Glomerular visceral epithelial cell (primary cell): Measurements from ENCODE around the gene TOR3A.
"Not testable (repeated sequence)": the region's sequence is repeated elsewhere in the genome, so short reads cannot be mapped to it uniquely, and the experiment has no call there.

ENCODE experiments used
- DNase-seq: peaks from one replicate; pipeline ENCODE4 v3.0.0-alpha.2; 2016; ENCODE audit errors: extremely low spot score

TOR3A gene, protein sequence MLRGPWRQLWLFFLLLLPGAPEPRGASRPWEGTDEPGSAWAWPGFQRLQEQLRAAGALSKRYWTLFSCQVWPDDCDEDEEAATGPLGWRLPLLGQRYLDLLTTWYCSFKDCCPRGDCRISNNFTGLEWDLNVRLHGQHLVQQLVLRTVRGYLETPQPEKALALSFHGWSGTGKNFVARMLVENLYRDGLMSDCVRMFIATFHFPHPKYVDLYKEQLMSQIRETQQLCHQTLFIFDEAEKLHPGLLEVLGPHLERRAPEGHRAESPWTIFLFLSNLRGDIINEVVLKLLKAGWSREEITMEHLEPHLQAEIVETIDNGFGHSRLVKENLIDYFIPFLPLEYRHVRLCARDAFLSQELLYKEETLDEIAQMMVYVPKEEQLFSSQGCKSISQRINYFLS

DNA sequence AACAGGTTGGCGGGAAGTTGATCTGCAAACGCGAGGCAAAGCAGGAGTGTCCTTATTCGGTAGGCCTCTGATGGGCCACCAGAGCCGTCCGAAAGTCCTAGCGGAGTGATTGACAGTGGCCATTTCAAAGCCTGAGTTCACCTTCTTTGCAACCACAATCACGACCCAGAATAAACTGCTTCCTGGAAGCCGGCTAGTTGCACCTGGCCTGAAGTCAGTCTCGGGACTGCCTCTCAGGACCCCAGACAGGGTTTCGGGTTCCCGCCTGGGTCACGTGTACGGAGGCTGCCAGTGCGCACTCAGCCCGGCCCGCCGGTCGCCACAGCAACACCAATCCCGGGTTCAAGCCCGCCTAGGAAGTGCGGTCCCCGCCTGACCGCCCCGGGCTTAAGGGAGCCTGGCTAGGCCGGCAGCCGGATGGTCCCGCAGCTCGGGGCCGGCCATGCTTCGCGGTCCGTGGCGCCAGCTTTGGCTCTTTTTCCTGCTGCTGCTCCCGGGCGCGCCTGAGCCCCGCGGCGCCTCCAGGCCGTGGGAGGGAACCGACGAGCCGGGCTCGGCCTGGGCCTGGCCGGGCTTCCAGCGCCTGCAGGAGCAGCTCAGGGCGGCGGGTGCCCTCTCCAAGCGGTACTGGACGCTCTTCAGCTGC is at the start of gene TOR3A:
TSS of gene TOR3A (plus strand) at position 384 of the 646 bp plus-strand sequence. CDS start at position 443, 59 bp downstream.
- peak; percentile 92 for DNase-seq

DNA sequence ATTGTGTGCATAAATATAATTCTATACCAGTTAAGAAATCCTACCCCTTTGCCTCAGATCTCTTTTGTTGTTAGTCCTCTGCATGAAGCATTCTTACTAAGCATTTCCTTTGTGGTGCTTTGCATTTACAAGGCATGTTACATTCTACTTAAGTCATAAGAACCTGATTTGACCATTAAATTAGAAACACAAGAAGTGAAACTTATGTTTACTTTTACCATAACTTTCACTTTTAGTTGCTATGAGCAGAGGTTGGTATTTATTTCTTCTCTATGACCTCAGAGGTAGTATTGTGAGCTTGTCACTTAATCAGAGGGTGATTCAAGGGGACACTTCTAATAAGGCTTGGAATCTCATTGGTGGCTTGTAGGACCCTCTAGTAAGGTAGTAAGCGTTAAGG is 47.1 kb upstream of the TOR3A start:
- DNase-seq: no peak

DNA sequence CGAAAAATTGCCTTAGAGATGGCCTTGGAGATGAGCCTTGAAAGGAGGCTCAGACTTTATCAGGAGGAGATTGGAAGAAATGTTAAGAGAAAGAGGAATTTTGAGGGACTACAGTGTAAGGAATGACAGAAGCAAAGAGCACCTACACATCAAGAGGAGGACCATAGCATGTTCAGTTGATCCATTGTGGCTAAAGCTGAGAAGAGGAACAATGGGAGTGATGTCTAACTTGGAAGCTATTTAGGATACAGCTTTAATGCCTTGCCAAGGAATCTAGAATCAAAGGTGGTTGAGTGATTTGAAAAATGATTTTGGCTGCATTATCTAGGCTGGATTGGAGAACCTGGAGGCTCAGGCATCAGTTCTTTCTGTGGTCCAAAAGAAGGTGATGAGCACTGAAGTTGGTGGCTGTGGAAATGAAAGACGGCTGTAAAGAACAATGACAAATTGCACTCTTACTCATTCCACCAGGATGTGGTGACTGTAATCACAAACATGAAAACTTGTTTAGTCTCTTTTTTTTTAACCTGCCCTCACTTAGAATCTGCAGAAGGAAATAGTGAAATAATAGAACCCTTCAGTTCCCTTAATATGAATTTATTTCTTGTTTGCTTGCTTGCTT is 44.9 kb upstream of the TOR3A start:
- DNase-seq: no peak

DNA sequence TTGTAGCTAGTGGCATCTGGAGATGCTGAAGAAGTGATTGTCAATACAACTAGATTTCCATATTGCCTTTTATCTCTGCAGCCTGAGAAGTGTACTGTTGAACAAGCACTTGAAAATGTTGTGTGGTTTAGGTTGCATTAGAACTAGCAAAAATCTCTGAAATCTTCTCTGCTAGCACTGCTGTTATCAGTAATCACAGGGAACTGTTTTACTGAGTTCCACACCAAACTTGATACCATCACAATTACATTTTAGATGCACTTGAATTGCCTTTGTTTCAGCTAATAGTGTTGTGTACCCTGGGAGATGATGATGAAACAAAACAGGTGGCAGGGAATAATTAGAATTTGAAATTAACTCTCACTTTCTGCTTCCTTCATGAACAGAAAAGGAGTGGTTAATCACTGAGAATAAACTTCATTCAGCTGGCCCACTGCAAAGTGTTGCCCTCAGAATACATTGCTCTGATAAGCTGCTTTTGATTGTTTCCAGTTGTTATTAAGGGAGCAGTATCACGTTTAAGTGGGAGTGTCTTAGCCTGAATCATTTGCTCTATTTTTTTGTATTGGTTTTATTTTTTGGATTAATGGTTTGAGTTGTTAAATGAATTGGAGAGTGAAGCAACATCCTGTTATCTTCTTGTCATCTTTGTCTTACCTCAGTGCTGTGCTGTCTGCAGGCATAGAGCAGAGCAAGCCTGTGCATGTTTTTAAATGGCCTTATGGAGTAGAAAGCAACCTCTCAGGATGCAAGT is 43.2 kb upstream of the TOR3A start:
- DNase-seq: no peak

DNA sequence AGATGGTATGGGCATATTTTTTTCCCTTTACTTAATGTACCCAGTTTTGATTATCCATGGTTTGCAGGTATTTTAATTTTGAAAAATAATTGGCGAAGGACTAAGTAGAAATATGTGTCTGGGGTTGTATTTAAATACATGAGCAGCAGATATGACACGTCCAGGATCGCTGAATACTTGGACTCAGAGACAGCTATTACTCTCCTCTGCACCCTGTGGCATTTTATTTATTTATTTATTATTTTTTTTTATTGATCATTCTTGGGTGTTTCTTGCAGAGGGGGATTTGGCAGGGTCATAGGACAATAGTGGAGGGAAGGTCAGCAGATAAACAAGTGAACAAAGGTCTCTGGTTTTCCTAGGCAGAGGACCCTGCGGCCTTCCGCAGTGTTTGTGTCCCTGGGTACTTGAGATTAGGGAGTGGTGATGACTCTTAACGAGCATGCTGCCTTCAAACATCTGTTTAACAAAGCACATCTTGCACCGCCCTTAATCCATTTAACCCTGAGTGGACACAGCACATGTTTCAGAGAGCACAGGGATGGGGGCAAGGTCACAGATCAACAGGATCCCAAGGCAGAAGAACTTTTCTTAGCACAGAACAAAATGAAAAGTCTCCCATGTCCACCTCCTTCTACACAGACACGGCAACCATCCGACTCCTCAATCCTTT is 42.2 kb upstream of the TOR3A start:
- not testable (repeated sequence) for DNase-seq

DNA sequence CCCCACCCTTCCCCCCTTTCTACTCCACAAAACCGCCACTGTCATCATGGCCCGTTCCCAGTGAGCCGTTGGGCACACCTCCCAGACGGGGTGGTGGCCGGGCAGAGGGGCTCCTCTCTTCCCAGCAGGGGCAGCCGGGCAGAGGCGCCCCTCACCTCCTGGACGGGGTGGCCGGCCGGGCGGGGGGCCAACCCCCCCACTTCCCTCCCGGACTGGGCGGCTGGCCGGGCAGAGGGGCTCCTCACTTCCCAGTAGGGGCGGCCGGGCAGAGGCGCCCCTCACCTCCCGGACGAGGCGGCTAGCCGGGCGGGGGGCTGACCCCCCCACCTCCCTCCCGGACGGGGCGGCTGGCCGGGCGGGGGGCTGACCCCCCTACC is 41.7 kb upstream of the TOR3A start:
- not testable (repeated sequence) for DNase-seq

DNA sequence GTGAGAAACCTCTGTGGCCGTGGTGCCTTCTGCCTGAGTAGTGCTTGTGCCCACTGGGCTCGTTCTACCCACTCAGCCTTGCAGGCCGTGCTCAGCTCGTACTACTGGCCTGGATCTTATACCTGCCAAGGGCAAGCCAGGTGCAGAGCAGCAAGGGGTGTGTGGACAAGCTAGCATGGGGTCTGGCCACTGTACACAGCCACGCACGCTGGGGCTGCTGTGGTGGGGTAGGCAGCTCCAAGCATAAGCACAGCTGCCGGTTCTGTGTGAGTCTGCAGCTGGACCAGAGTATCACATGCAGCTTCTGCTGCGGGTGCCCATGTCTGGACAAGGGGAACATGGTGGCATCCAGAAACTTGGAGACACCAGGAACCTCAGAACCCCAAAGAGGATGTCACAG is 39.8 kb upstream of the TOR3A start:
- DNase-seq: no peak

DNA sequence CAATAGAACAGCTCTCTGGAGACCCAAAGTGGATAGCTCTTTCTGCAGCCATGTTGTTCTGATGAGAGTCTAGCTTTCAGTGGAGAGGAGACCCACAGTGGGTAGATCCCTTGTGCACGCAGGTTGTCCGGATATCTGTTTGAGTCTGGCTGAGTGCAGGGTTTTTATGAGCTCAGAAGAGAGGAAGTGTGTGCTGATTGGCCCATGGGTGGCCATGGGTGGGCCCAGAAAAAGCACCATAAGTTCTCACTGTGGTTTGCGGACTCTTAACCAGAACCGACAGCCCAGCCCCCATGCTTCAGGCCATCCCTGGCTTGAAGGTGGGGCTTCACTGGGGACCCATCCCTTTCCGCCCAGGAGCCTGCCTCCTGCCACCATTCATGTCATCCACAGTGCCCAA is 39.2 kb upstream of the TOR3A start:
- DNase-seq: no peak

DNA sequence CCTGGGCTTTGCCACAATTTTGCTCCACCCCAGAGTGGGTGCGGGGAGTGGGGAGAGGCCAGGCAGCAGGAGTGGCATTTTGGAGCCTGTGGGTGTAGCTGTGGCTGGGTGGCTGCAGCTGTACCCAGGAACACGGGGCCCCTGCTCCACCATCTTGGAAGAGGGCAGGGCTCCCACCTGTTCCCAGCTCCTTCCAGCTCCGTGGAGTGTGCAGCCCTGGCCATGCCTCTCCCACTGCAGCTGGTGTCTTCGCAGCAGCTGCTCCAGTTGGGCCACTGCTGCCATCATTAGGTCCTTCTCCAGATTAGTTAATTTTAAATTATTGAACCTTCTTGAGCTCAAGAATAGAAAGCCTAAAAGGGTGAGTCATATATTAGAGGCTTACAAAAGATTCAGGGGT is 38.6 kb upstream of the TOR3A start:
- DNase-seq: no peak

DNA sequence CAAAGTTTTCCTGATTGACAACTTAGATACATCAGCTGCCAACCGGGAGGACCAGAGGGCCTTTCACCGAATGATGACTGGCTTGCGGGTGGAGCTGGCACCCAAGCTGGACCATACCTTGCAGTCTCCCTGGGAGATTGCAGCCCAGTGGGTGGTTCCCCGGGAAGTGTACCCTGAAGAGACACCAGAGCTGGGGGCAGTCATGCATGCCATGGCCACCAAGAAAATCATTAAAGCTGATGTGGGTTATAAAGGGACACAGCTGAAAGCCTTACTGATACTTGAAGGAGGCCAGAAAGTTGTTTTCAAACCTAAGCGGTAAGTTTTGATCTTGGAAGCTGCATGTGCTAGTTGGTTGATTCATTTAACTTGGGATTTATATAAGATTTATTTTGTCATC is 38.0 kb upstream of the TOR3A start:
- DNase-seq: no peak

DNA sequence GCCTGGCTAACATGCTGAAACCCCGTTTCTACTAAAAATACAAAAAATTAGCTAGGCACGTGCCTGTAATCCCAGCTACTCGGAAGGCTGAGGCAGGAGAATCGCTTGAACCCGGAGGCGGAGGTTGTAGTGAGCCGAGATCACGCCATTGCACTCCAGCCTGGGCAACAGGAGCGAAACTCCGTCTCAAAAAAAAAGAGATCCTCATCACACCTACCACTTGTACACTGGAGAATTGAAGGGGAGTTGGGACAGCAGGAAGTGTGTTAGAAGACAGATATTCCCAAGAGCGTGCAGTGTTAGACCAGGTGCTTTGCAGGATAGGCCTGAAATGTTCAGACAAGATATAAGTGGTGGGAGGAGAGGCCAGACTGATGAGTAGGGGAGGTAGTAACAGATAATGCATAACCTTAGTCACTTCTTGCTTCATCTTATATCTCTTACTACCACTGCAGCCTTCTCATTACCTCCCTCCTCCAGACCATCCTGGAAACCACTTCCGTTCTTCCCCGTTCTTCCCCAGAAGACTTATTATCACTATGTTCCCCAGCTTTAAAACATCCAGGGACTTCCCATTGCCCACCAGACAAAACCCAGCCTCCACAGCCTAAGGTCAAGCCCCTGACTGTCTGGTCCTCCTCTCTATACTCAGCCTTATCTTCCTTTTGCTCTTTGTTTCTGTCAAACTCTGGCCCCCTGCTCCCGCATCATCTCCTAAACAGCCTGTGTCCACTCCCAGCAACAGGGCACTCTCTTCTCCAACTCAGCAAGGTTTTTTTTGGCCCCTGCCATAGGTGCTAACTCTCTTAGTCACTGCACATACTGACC is 34.8 kb upstream of the TOR3A start:
- no peak for DNase-seq

DNA sequence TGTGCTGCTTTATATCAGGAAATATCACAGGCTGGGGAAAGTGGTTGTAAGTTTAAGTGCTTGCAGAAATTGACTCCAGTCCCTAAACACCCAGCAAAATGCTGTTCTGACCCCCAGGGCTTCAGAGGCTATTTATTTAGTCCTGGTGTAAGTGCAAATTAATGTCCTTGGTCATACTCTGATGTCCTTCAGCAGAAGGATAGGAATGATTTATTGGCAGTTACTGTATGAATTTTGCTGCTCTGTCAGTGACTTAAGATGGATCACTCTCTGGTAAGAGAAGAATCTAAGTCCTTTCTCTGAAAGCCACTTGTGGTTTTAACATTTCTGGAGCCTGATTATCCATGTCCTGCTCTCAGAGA is 34.3 kb upstream of the TOR3A start:
- no peak for DNase-seq

DNA sequence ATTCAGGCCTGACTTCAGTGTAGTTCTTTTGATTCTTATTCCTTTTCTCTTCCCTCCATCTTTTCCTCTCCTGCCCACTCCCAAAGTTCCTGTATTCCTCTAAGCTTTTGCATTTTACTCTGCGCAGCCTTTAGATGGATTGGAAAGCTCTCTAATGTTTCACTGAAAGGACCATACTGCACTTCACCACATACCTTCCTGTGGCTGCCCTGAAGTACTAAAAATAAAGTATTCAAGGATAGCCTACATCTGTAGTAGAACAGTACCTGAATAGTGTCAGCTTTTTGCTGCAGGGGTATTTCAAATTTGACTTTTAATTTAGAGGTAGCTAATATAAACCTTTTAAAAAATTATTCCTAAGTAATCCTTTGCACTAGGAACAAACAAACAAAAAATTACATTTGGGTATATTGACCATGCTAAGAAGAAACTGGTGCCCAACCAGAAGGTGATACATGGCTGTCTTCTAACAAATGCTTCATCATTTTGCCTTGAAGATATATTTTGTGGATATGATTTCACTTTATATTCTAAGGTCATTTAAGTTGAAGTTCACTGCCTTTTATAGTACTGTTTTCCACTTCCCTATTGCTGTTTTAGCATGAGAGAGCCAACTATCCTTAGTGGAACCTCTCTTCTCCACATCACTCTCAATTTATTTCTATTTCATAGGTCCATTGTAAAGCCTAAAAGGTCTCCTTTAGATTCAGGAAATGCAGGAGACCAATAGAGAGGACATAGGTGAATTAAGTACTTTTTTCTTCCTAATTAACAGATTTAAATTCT is 33.3 kb upstream of the TOR3A start:
- DNase-seq: no peak

DNA sequence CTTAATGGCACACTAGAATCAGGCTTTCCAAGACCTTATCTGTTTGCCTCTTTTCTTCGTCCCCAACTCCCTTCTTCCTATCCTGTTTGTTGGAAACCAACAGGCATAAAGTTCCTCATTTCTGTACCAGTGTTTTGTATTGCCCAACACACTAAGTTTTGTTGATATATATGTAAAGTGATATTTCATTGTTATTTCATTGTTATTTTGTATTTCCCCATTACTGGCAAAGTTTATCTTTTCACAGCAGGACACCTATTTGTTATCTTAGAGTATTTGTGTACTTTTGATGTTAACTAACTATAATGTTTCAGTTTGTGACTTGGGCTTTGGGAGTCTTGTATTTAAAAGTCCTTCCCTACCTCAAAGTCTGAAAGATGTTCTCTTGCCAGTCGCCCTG is 29.1 kb upstream of the TOR3A start:
- no peak for DNase-seq

DNA sequence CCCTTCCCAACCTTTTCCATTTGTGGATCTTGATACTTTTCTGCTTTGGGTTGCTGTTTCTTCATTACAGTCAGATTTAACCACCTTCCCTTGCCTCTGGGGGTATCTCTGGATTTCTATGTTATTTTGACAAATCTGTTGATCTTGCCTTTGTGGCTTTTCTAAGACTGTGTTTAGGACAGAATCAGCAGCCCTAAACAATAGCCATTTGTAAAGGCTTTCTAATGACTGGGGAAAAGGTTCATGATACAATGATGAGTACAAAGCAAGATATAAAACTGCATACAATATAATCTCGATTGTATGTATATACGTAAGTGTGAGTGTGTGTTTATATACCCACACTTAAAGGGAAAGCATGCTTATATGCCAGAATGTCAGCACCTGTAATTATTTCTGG is 28.4 kb upstream of the TOR3A start:
- no peak for DNase-seq

DNA sequence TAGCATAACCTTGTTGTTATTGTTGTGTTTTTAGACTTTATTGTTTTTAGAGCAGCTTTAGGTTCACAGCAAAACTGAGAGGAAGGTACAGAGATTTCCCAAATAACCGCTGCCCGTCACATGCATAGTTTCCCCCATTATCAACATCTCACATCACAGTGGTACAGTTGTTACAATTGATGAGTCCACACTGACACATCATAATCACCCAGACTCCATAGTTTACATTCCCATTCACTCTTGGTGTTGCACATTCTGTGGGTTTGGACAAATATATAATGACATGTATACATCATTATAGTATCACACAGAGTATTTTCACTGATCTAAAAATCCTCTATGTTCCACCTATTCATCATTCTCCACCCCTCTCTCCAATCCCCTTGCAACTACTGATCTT is 25.9 kb upstream of the TOR3A start:
- DNase-seq: no peak

DNA sequence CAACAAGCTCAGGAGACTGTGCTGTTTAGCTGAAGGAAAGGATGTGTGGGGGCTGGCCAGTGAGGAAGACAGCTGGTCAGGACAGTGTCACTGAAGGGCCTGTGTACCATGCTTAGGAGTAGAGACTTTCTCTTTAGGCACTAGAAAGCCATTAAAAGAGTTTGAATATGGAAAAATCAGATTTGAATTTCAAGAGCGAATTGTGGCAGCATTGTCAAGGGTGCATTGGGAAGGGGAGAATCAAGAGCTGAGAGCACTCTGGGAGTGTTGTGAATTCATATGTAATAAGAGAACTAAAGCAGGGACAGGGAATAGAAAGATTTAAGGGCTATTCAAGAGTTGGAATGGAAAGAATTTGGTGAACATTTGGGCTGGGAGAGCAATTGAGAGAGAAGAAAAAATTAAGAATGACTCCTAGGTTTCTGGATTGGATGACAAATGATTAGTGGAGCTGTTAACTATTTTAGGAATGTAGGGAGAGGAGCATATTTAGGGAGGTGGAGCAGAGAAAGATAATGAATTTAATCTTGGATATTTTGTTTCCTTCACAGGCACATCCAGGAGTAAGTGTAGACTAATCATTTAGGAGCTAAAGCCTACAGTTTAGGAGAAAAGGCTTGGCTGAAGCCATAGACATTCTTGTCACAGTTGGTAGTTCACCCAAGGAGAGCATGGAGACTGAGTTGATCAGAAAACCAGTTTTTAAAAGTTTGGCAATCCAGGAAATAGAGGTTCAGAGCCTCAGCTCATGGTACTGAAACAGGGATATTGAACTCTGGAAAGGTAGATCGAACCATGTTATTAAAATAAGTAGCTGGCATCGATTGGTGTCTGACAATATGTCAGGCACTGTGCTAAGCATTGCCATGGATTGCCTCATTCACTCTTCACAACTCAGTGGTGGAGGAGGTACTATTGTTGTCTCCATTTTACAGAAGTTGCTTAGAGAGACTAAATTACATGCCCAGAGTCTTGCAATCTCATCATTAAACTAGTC is 23.1 kb upstream of the TOR3A start:
- no peak for DNase-seq

DNA sequence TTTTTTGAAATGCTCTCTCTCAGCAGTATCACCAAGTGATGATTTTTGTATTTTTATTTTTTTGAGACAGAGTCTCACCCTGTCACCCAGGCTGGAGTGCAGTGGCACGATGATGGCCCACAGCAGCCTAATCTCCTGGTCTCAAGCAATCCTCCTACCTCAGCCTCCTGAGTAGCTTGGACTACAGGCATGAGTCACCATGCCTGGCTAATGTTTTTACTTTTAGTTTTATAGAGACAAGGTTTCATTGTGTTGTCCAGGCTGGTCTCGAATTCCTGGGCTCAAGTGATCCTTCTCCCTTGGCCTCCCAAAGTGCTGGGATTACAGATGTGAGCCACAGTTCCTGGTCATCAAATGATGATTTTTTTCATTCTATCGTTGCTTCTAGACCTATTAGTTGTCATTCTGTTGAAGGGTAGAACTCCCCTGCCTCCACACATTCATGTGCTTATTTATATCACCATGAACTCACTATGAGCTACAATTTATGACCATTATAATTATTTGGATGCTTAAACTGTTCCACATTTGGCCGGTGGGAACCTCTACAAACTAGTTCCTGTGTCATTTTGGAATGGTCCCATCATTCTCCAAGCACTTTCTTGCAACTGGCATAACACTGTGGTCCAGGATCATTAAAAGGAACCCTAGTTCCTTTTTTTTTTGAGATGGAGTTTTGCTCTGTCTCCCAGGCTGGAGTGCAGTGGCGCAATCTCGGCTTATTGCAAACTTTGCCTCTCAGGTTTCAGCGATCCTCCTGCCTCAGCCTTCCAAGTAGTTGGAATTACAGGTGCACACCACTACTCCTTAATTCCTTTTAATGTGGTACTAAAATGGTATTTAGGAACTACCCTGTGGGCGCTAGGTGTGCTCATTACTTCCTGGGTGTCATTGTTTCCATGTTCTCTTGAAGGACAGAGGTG is 20.2 kb upstream of the TOR3A start:
- DNase-seq: no peak
